ENCODE measurements around the gene R3HDML. TPM values are rescaled to one million over a fixed set of nuclear protein-coding genes. Genes with fewer than 3 reads are reported as not detected.

R3HDML gene
- total RNA-seq, 2 donors from 2014 or later: not detected

GRCh38 chr20:44367746-44368145 lies 30.9 kb downstream of the R3HDML start:
- H3K36me3 Mint-ChIP-seq (ENCODE audit: low read depth): peaks cover 7% of the 10 kb centered on the region
- Histone ChIP-seq H3K9me3 (ENCODE audit: control insufficient read depth, low read length) (no peaks in the 10 kb centered on the region), H3K4me3 (ENCODE audit: low read length) (no peak overlapping the region), H3K4me1 (ENCODE audit: control insufficient read depth, insufficient read depth, low read length) (peaks cover 6% of the 10 kb centered on the region), H3K27ac (ENCODE audit: low read depth, low read length) (no peak overlapping the region), H3K36me3 (ENCODE audit: control insufficient read depth, insufficient read depth, low read length) (no peaks in the 10 kb centered on the region), H3K27me3 (ENCODE audit: control insufficient read depth, insufficient read depth, low read length, poor library complexity, severe bottlenecking) (no peaks in the 10 kb centered on the region), H3K9ac (ENCODE audit: extremely low read depth, low read length, poor library complexity, severe bottlenecking) (no peak overlapping the region)
- WGBS, 2 experiments (ENCODE audit: insufficient coverage in 1 of 2, insufficient read length in 1 of 2): 98 to 100% methylated on average over 1 to 6 of the region's 6 CpGs
- peaks cover 2% of the 10 kb centered on the region for H3K9me3 Mint-ChIP-seq
- no peak for DNase-seq
- no peak overlapping the region for H3K4me3 Mint-ChIP-seq
- TF ChIP-seq, protein P1, sequence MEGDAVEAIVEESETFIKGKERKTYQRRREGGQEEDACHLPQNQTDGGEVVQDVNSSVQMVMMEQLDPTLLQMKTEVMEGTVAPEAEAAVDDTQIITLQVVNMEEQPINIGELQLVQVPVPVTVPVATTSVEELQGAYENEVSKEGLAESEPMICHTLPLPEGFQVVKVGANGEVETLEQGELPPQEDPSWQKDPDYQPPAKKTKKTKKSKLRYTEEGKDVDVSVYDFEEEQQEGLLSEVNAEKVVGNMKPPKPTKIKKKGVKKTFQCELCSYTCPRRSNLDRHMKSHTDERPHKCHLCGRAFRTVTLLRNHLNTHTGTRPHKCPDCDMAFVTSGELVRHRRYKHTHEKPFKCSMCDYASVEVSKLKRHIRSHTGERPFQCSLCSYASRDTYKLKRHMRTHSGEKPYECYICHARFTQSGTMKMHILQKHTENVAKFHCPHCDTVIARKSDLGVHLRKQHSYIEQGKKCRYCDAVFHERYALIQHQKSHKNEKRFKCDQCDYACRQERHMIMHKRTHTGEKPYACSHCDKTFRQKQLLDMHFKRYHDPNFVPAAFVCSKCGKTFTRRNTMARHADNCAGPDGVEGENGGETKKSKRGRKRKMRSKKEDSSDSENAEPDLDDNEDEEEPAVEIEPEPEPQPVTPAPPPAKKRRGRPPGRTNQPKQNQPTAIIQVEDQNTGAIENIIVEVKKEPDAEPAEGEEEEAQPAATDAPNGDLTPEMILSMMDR (conservative IDR thresholded peaks at IDR 0.05): no peak
- no peaks in the 10 kb centered on the region for H3K27me3 Mint-ChIP-seq (ENCODE audit: insufficient read depth)
- H3K4me1 Mint-ChIP-seq: peaks cover 18% of the 10 kb centered on the region
- H3K27ac Mint-ChIP-seq: no peak overlapping the region

DNA sequence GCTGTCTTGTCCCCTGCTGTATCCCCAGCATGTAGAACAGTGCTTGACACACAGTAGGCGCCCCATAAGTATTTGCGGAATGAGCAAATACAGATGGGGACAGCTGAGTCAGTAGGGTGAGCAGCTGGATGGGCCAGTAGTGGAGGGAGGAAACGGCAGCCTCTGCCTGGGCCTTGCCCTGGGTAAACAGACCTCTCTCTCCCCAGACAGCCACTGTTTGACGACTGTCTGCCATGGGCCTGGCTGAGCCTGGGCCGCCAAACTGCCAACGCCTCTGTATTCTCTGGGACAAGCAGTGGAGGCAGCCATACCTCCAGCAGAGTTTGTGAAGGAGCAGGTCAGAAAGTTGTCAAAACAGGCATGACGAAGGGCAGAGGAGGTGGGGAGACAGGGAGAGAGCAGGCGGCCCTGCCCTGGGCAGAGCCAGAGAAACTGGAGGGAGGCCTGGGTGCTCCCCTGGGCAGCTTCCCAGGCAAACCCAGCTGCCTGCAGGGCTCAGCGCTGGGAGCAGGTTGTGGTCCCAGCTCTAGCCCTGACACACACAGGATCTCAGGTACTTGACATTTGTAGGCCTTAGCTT lies 33.9 kb downstream of the R3HDML start:
- H3K9me3 Mint-ChIP-seq: peaks cover 4% of the 10 kb centered on the region
- Histone ChIP-seq H3K4me1 (ENCODE audit: control insufficient read depth, insufficient read depth, low read length) (peaks cover 9% of the 10 kb centered on the region), H3K4me3 (ENCODE audit: low read length) (no peak overlapping the region), H3K27me3 (ENCODE audit: control insufficient read depth, insufficient read depth, low read length, poor library complexity, severe bottlenecking) (no peaks in the 10 kb centered on the region), H3K27ac (ENCODE audit: low read depth, low read length) (peak overlapping the region; percentile 82), H3K36me3 (ENCODE audit: control insufficient read depth, insufficient read depth, low read length) (peaks cover 6% of the 10 kb centered on the region), H3K9ac (ENCODE audit: extremely low read depth, low read length, poor library complexity, severe bottlenecking) (peak overlapping the region; percentile 55), H3K9me3 (ENCODE audit: control insufficient read depth, low read length) (peaks cover 6% of the 10 kb centered on the region)
- peak overlapping the region; percentile 93 for H3K27ac Mint-ChIP-seq
- no peak overlapping the region for H3K4me3 Mint-ChIP-seq
- no peaks in the 10 kb centered on the region for H3K27me3 Mint-ChIP-seq (ENCODE audit: insufficient read depth)
- DNase-seq: peak; percentile 84
- peaks cover 9% of the 10 kb centered on the region for H3K36me3 Mint-ChIP-seq (ENCODE audit: low read depth)
- peaks cover 27% of the 10 kb centered on the region for H3K4me1 Mint-ChIP-seq
- 71 to 100% methylated on average over 1 to 9 of the region's 9 CpGs for WGBS, 2 experiments (ENCODE audit: insufficient coverage in 1 of 2, insufficient read length in 1 of 2)
- TF ChIP-seq, protein P1 (conservative IDR thresholded peaks at IDR 0.05): no peak

- no peak for DNase-seq
- Mint-ChIP-seq H3K9me3 (no peaks in the 10 kb centered on the region), H3K36me3 (ENCODE audit: low read depth) (peaks cover 7% of the 10 kb centered on the region), H3K4me1 (peaks cover 3% of the 10 kb centered on the region), H3K27me3 (ENCODE audit: insufficient read depth) (no peaks in the 10 kb centered on the region), H3K4me3 (no peak overlapping the region), H3K27ac (no peak overlapping the region)
- Histone ChIP-seq H3K27ac (ENCODE audit: low read depth, low read length) (no peak overlapping the region), H3K9me3 (ENCODE audit: control insufficient read depth, low read length) (no peaks in the 10 kb centered on the region), H3K36me3 (ENCODE audit: control insufficient read depth, insufficient read depth, low read length) (peaks cover 3% of the 10 kb centered on the region), H3K4me3 (ENCODE audit: low read length) (no peak overlapping the region), H3K4me1 (ENCODE audit: control insufficient read depth, insufficient read depth, low read length) (no peaks in the 10 kb centered on the region), H3K27me3 (ENCODE audit: control insufficient read depth, insufficient read depth, low read length, poor library complexity, severe bottlenecking) (no peaks in the 10 kb centered on the region), H3K9ac (ENCODE audit: extremely low read depth, low read length, poor library complexity, severe bottlenecking) (no peak overlapping the region)
- TF ChIP-seq, protein P1 (conservative IDR thresholded peaks at IDR 0.05): no peak
- WGBS, 2 experiments (ENCODE audit: insufficient coverage in 1 of 2, insufficient read length in 1 of 2): 83 to 87% methylated on average over 2 of the region's 2 CpGs
These were observed 45.8 kb downstream of the R3HDML start for GRCh38 chr20:44382641-44383040.

Data from endodermal cell (in vitro differentiated cells).